PC-9 (cell line): ENCODE results near the gene ROBO4. TPM values are rescaled to one million over a fixed set of nuclear protein-coding genes. Genes with fewer than 3 reads are reported as not detected.

Experiments used
- BruUV-seq: library from RNA; stranded (reverse); fragments of 400-500 nt; replicated peaks from 2 replicates; lab custom pipeline; 2021; lab: Mats Ljungman, UMichigan
- CTCF ChIA-PET: fragments of 300-600 bp; sonication (Branson Sonifier 250); formaldehyde crosslinking; loops from one replicate; lab custom pipeline; 2022; ENCODE audit warnings: antibody characterized with exemption; lab: Charles Lee
- POLR2A ChIA-PET: fragments of 300-600 bp; sonication (Branson Sonifier 250); formaldehyde crosslinking; loops from one replicate; lab custom pipeline; 2022; ENCODE audit warnings: antibody characterized with exemption; ENCODE audit not compliant: unreplicated experiment; lab: Charles Lee
- DNase-seq, 2 experiments: peaks; one replicate each; pipeline versions ENCODE4 v3.0.0 to v3.0.0-alpha.2; 2015 to 2022; ENCODE audit warnings: mixed read lengths in 1 of 2
- H2AFZ ChIP-seq: fragments of 200-600 bp; sonication (generic); 2 replicates; pipeline ENCODE4 v1.8.1; 2017; ENCODE audit warnings: antibody characterized with exemption
- H3F3A ChIP-seq: fragments of 200-600 bp; sonication (generic); 2 replicates; pipeline ENCODE4 v1.8.1; 2017; ENCODE audit warnings: antibody characterized with exemption, mild to moderate bottlenecking, low read depth; ENCODE audit not compliant: insufficient read depth
- H3K27ac ChIP-seq: fragments of 200-600 bp; sonication (generic); 2 replicates; pipeline ENCODE4 v1.6.1; 2016; ENCODE audit warnings: mixed run types
- H3K27me3 ChIP-seq: fragments of 200-600 bp; sonication (generic); 2 replicates; pipeline ENCODE4 v1.6.1; 2016; ENCODE audit warnings: low read depth, mixed run types; ENCODE audit not compliant: insufficient read depth
- H3K36me3 ChIP-seq: fragments of 200-600 bp; sonication (generic); 2 replicates; pipeline ENCODE4 v1.6.1; 2016; ENCODE audit warnings: low read depth, mixed run types
- H3K4me1 ChIP-seq: fragments of 200-600 bp; sonication (generic); replicated peaks from 2 replicates; pipeline ENCODE4 v1.6.1; 2016; ENCODE audit warnings: mixed run types; ENCODE audit not compliant: insufficient read depth
- H3K4me2 ChIP-seq: fragments of 200-600 bp; sonication (generic); 2 replicates; pipeline ENCODE4 v1.6.1; 2017; ENCODE audit warnings: mixed run types
- H3K4me3 ChIP-seq: fragments of 200-600 bp; sonication (generic); 2 replicates; pipeline ENCODE4 v1.6.1; 2016; ENCODE audit warnings: mixed run types
- H3K79me2 ChIP-seq: fragments of 200-600 bp; sonication (generic); 2 replicates; pipeline ENCODE4 v1.6.1; 2017; ENCODE audit warnings: low read depth, mixed run types
- H3K9me2 ChIP-seq: fragments of 200-600 bp; sonication (generic); 2 replicates; pipeline ENCODE4 v1.8.1; 2017; ENCODE audit warnings: mild to moderate bottlenecking; ENCODE audit not compliant: insufficient read depth
- H3K9me3 ChIP-seq: fragments of 200-600 bp; sonication (generic); 2 replicates; pipeline ENCODE4 v1.8.1; 2016; ENCODE audit warnings: low read depth; ENCODE audit not compliant: insufficient read depth
- H4K20me1 ChIP-seq: fragments of 200-600 bp; sonication (generic); 2 replicates; pipeline ENCODE4 v1.8.1; 2017; ENCODE audit not compliant: insufficient read depth
- CTCF ChIP-seq: fragments of 200-600 bp; sonication (generic); conservative IDR thresholded peaks from 2 replicates; pipeline ENCODE4 v1.6.1; 2017; ENCODE audit warnings: mixed run types, antibody characterized with exemption, mild to moderate bottlenecking, moderate library complexity
- EZH2 ChIP-seq: fragments of 200-600 bp; sonication (generic); IDR thresholded peaks from 2 replicates; pipeline ENCODE4 v1.8.0; 2017; ENCODE audit warnings: antibody characterized with exemption, low read depth
- intact Hi-C: fragments of 100-400 bp; cut with micrococcal nuclease; formaldehyde crosslinking; loops from one replicate; pipeline ENCODE4 v1.10.0; 2022; ENCODE audit not compliant: unreplicated experiment
- total RNA-seq: library from RNA; stranded (reverse); gene quantifications from 2 replicates; pipeline ENCODE4 v1.2.3, GENCODE V29; 2021

Gene ROBO4
- total RNA-seq, 1 experiment from 2014 or later = not detected

DNA sequence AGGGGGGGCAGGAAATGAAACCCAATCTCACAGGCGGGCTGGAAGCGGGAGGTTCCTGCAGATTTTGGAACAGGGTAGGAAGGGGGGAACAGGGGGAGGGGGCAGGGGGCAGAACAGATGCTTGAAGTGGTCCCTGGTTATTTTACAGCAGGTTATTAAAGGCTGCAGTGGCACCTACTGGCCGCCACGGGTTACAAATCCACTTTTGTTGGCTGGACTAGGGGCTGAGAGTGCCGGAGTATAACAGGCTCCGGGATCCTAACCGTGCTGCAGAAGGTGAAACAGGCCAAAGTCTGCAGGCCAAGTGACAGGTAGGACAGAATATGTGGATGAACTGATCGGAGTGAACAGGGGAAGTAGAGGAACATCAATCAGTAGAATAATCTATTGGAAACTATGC is 30.0 kb downstream of the ROBO4 start:
- Histone ChIP-seq H3F3A (no peaks in the 10 kb centered on the region), H3K27me3 (peaks cover 96% of the 10 kb centered on the region), H2AFZ (no peak overlapping the region), H4K20me1 (no peaks in the 10 kb centered on the region), H3K27ac (no peak overlapping the region), H3K79me2 (no peaks in the 10 kb centered on the region), H3K4me2 (no peak overlapping the region), H3K36me3 (no peaks in the 10 kb centered on the region), H3K4me3 (no peak overlapping the region), H3K4me1 (peaks cover 8% of the 10 kb centered on the region; the same call in 1 of the 2 replicates), H3K9me3 (no peaks in the 10 kb centered on the region), H3K9me2 (no peaks in the 10 kb centered on the region)
- TF ChIP-seq CTCF (peak; percentile 62; the same call in 1 of the 2 replicates), EZH2 (no peak)
- POLR2A ChIA-PET = no interaction called here
- DNase-seq = no peak
- intact Hi-C loops = no loop called here
- no TSS peak for BruUV-seq
- CTCF ChIA-PET = interaction anchor here (0.7 kb wide), 1 partner anchor 204 kb away, joined by 4 read pairs; no protein-coding TSS in a partner anchor

DNA sequence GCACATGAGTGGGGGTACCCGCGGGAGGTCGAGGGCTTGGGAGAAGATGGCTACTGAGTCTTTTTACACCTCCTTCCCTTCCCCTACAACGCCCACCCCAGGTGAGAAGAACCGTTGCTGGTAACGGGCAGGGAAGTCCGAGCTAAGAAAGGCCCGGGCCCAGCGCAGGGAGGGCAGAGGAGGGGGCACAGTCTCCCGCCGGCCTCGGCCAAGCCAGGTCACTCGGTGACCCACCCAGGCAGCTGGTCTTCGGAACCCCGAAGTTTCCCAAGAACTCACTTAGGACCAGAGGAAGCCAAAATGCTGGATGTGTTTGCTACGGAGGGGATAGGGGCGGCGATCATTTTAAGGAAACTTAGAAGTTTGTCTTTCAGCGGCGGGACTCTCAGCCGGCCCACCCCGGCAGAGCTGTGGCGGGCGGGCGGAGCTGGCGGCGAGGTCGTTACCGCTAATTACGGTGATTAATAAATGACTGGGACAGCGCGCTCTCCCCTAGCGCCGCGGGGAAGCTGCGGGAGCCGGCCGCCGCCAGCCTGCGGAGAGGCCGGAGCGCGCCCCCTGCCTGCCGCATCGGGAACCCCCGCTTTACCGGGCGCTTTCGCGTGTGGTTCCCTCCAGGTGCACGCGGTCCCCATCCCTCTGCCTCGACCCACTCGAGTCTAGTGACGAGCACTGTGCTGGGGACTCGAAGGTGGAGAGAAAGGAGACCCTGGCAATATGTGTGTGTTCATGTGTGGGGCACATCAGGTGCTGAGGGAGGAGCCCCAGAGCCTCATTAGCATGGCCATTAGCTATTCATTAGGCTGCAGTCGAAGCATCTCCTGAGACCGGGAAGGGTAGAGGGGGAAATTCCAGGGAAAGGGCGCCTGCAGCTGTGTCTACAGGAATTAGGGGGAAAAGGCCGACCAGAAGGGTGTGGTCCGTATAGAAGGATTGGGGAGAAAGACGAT is 31.5 kb downstream of the ROBO4 start:
- H3K79me2 ChIP-seq = no peaks in the 10 kb centered on the region
- intact Hi-C loops = no loop called here
- peaks cover 96% of the 10 kb centered on the region for H3K27me3 ChIP-seq
- no peak for DNase-seq
- CTCF ChIA-PET = interaction anchor here (0.6 kb wide), 2 partner anchors 103 to 211 kb away, joined by 9 to 11 read pairs; no protein-coding TSS in a partner anchor
- BruUV-seq = no TSS peak
- H3K4me1 ChIP-seq = peaks cover 8% of the 10 kb centered on the region; the same call in 1 of the 2 replicates
- H3F3A ChIP-seq = no peaks in the 10 kb centered on the region; the same call in 1 of the 2 replicates
- no peak overlapping the region for H3K4me3 ChIP-seq
- H3K36me3 ChIP-seq = no peaks in the 10 kb centered on the region
- no peaks in the 10 kb centered on the region for H3K9me2 ChIP-seq
- no peak overlapping the region for H3K4me2 ChIP-seq
- H3K9me3 ChIP-seq = no peaks in the 10 kb centered on the region
- no peaks in the 10 kb centered on the region for H4K20me1 ChIP-seq
- H2AFZ ChIP-seq = no peak overlapping the region
- H3K27ac ChIP-seq = no peak overlapping the region
- POLR2A ChIA-PET = no interaction called here
- TF ChIP-seq EZH2 = no peak
- TF ChIP-seq CTCF = no peak

DNA sequence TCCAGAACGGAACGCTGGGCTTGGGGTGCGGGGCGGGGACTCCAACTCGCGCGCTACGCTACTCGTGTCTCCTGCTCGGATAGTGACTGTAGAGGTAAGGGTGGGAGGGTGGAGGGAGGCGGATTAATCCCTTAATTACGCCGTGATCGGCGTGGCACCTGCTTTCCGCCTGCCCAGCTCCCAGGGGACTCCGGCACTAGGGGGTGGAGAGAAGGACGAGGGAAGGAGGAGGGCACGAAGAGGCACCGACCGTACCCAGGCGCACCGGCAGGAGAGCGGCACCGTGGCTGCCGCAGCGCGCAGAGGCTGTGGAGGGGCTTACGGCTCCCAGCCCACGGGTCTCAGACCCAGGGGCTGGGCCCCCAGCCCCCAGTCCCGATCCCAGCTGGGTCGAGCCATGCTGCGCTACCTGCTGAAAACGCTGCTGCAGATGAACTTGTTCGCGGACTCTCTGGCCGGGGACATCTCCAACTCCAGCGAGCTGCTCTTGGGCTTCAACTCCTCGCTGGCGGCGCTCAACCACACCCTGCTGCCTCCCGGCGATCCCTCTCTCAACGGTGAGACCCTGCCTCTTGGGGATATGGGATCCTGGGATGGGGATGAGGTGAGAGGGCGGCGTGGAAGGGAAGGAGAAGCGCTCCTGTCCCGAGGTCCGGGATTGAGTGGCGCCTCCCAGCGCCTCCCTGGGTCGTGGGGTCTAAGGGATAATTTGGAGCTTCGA is 32.3 kb downstream of the ROBO4 start, which contains the start of gene ROBO3:
ROBO3 (plus strand) TSS at position 252 of the 721 bp plus-strand sequence; CDS start at position 398, 146 bp downstream.
- Histone ChIP-seq H3K27ac (no peak within 1 kb of the TSS), H3K27me3 (peaks cover 89% of the 10 kb centered on the region), H3K79me2 (no peaks in the 10 kb centered on the region), H3K4me2 (no peak within 1 kb of the TSS), H3F3A (no peaks in the 10 kb centered on the region; the same call in 1 of the 2 replicates), H4K20me1 (no peaks in the 10 kb centered on the region), H3K4me1 (peaks cover 8% of the 10 kb centered on the region; the same call in 1 of the 2 replicates), H3K4me3 (no peak within 1 kb of the TSS), H2AFZ (no peak within 1 kb of the TSS), H3K9me3 (no peaks in the 10 kb centered on the region), H3K9me2 (no peaks in the 10 kb centered on the region), H3K36me3 (no peaks in the 10 kb centered on the region)
- intact Hi-C loops = no loop called here
- no peak for DNase-seq
- BruUV-seq = no TSS peak
- TF ChIP-seq CTCF (no peak), EZH2 (no peak)
- ChIA-PET POLR2A (no interaction called here), CTCF (interaction anchor here (0.6 kb wide), 2 partner anchors 102 to 210 kb away, joined by 9 to 11 read pairs; no protein-coding TSS in a partner anchor)
